ENCODE measurements around the gene HECW1.

GRCh38 chr7:43467846-43468245 lies 355.4 kb downstream of the HECW1 start:
- TF ChIP-seq EZH2phosphoT487 (IDR thresholded peaks at IDR 0.05; ENCODE audit: unreplicated experiment) (no peak), NANOG (IDR thresholded peaks at IDR 0.05; ENCODE audit: borderline replicate concordance) (no peak), POLR2AphosphoS5 (IDR thresholded peaks at IDR 0.05; ENCODE audit: low read depth) (no peak), EZH2 (IDR thresholded peaks at IDR 0.05; ENCODE audit: low read depth, unreplicated experiment) (no peak)
- TF ChIP-seq, protein P1, sequence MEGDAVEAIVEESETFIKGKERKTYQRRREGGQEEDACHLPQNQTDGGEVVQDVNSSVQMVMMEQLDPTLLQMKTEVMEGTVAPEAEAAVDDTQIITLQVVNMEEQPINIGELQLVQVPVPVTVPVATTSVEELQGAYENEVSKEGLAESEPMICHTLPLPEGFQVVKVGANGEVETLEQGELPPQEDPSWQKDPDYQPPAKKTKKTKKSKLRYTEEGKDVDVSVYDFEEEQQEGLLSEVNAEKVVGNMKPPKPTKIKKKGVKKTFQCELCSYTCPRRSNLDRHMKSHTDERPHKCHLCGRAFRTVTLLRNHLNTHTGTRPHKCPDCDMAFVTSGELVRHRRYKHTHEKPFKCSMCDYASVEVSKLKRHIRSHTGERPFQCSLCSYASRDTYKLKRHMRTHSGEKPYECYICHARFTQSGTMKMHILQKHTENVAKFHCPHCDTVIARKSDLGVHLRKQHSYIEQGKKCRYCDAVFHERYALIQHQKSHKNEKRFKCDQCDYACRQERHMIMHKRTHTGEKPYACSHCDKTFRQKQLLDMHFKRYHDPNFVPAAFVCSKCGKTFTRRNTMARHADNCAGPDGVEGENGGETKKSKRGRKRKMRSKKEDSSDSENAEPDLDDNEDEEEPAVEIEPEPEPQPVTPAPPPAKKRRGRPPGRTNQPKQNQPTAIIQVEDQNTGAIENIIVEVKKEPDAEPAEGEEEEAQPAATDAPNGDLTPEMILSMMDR (conservative IDR thresholded peaks at IDR 0.05; ENCODE audit: low read depth in 2 of 2), result no peak
- TF ChIP-seq, protein P2, sequence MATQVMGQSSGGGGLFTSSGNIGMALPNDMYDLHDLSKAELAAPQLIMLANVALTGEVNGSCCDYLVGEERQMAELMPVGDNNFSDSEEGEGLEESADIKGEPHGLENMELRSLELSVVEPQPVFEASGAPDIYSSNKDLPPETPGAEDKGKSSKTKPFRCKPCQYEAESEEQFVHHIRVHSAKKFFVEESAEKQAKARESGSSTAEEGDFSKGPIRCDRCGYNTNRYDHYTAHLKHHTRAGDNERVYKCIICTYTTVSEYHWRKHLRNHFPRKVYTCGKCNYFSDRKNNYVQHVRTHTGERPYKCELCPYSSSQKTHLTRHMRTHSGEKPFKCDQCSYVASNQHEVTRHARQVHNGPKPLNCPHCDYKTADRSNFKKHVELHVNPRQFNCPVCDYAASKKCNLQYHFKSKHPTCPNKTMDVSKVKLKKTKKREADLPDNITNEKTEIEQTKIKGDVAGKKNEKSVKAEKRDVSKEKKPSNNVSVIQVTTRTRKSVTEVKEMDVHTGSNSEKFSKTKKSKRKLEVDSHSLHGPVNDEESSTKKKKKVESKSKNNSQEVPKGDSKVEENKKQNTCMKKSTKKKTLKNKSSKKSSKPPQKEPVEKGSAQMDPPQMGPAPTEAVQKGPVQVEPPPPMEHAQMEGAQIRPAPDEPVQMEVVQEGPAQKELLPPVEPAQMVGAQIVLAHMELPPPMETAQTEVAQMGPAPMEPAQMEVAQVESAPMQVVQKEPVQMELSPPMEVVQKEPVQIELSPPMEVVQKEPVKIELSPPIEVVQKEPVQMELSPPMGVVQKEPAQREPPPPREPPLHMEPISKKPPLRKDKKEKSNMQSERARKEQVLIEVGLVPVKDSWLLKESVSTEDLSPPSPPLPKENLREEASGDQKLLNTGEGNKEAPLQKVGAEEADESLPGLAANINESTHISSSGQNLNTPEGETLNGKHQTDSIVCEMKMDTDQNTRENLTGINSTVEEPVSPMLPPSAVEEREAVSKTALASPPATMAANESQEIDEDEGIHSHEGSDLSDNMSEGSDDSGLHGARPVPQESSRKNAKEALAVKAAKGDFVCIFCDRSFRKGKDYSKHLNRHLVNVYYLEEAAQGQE (IDR thresholded peaks at IDR 0.05; ENCODE audit: unreplicated experiment), result no peak
